Aorta (tissue), 5 donors: ENCODE measurements around the gene BRWD1. TPM values are rescaled to one million over a fixed set of nuclear protein-coding genes. Genes with fewer than 3 reads are reported as not detected.

ENCODE experiments used
- ATAC-seq: fragments of 200-7000 bp; cut with Tn5 transposase; one replicate; pipeline ENCODE4 v1.9.1; 2022; ENCODE audit warnings: moderate library complexity; ENCODE audit not compliant: low FRiP score
- DNase-seq, 2 donors: peaks; one replicate each; pipeline ENCODE4 v3.0.0-alpha.2; 2020
- H3K27ac ChIP-seq, 2 donors: one replicate each; pipeline ENCODE4 v1.5.1; 2013; ENCODE audit warnings: low read length in 2 of 2, mild to moderate bottlenecking in 2 of 2, moderate library complexity in 2 of 2, control low read depth in 1 of 2, inconsistent platforms in 1 of 2, low read depth in 1 of 2
- H3K27me3 ChIP-seq, 2 donors: one replicate each; pipeline ENCODE4 v1.6.1; 2013; ENCODE audit warnings: control low read depth in 1 of 2, low read length in 1 of 2, mild to moderate bottlenecking in 1 of 2, moderate library complexity in 1 of 2; ENCODE audit not compliant: insufficient read depth in 2 of 2, control insufficient read depth in 1 of 2
- H3K36me3 ChIP-seq, 2 donors: one replicate each; pipeline ENCODE4 v1.6.1; 2013; ENCODE audit warnings: control low read depth in 1 of 2, low read length in 1 of 2, mild to moderate bottlenecking in 1 of 2; ENCODE audit not compliant: insufficient read depth in 2 of 2, control insufficient read depth in 1 of 2
- H3K4me1 ChIP-seq, 2 donors: one replicate each; pipeline ENCODE4 v1.6.1; 2013; ENCODE audit warnings: low read length in 2 of 2, control low read depth in 1 of 2, mild to moderate bottlenecking in 1 of 2, moderate library complexity in 1 of 2; ENCODE audit not compliant: insufficient read depth in 2 of 2, control insufficient read depth in 1 of 2
- H3K4me3 ChIP-seq, 2 donors: one replicate each; pipeline ENCODE4 v1.5.1; 2013; ENCODE audit warnings: low read length in 2 of 2, control low read depth in 1 of 2, mild to moderate bottlenecking in 1 of 2
- H3K9me3 ChIP-seq: one replicate; pipeline ENCODE4 v1.6.1; 2013; ENCODE audit warnings: mild to moderate bottlenecking, low read length; ENCODE audit not compliant: control insufficient read depth
- WGBS, 2 donors: extraction: QIAGEN DNeasy Blood & Tissue Kit; methylation state at CpG; one replicate each; pipeline ENCODE4 v1.1.7; 2013; 5-methylcytosine and 5-hydroxymethylcytosine counted together
- intact Hi-C, 2 donors: fragments of 100-400 bp; cut with DNase I; formaldehyde crosslinking; loops; one replicate each; pipeline versions ENCODE4 v1.14.2 to v1.15.0; 2022
- polyA plus RNA-seq, 2 donors: library from polyadenylated mRNA; stranded (reverse); fragments of 200-250 nt; gene quantifications; one replicate each; pipeline ENCODE4 v1.2.3, GENCODE V29; 2013
- total RNA-seq, 2 donors: library from RNA; stranded (reverse); fragmentation: NEBNext Ultra II Directional; extraction: Animal tissue kit (Norgen Biotek cat#: 25700); gene quantifications; one replicate each; pipeline ENCODE4 v1.2.1, GENCODE V29; 2021
- donor health status: healthy with polysubstance abuse.
- donor health status: Bipolar disorder and iron deficiency.
- donor health status: DM: no; HTN: no; CAD: no.
- donor health status: DM: no; HTN: no; CAD: no.
- donor health status: DM: yes; HTN: yes; CAD: no.

The BRWD1 gene
- total and polyA plus RNA-seq, 4 donors: 10.0 to 68.5 (median 28.4) TPM

DNA sequence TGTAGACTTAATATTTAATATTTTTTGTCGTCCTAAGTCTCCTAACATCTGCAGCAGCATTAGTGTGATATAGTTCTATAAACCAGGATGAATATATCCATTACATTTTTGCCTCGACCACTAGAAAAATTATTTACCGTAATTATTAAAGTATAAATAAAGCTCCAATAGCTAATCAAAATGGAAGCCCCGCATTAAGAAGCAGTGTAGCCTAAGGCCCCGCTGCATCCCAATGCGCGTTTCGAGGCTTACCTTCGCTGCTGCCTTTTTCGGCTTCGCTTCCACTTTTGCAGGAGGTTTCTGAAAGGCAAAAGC, 34.6 kb upstream of the BRWD1 start:
- Histone ChIP-seq H3K4me1 (peaks cover 0 to 4% of the 10 kb centered on the region in 2 donors), H3K27me3 (no peaks in the 10 kb centered on the region), H3K27ac (peak overlapping the region in 1 of 2 donors; percentile 80), H3K9me3 (no peaks in the 10 kb centered on the region), H3K4me3 (peak overlapping the region; percentile 92 to 99), H3K36me3 (peaks cover 2 to 3% of the 10 kb centered on the region in 2 donors)
- WGBS, 2 donors: 1 to 2% methylated on average over 11 of the region's 11 CpGs
- intact Hi-C loops: loop anchor here (2.0 kb wide), 3 partner anchors 33 to 35 kb away; partner anchors contain the start of gene BRWD1 (in 1 of the 2)
- peak; percentile 3 for ATAC-seq
- no peak for DNase-seq

DNA sequence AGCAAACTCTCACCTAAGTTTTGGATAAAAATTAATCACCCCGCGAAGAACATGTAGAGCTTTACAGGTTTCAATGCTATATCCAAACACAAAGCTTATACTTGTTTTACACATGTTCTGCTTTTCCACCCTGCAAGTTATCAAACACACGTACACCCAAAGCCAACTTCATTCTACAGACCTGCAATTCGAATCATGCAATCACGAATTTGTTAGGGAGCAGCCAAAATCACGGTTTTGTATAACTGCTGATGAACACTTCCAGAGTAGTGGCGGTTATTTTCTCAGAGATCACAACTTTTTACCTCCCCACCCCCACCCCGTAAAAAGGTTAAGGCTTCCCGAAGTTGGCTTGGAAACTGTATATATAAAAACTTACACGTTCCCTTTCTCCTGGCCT, 34.1 kb upstream of the BRWD1 start:
- 13 to 14% methylated on average over 10 of the region's 10 CpGs for WGBS, 2 donors
- H3K27ac ChIP-seq: no peak overlapping the region

DNA sequence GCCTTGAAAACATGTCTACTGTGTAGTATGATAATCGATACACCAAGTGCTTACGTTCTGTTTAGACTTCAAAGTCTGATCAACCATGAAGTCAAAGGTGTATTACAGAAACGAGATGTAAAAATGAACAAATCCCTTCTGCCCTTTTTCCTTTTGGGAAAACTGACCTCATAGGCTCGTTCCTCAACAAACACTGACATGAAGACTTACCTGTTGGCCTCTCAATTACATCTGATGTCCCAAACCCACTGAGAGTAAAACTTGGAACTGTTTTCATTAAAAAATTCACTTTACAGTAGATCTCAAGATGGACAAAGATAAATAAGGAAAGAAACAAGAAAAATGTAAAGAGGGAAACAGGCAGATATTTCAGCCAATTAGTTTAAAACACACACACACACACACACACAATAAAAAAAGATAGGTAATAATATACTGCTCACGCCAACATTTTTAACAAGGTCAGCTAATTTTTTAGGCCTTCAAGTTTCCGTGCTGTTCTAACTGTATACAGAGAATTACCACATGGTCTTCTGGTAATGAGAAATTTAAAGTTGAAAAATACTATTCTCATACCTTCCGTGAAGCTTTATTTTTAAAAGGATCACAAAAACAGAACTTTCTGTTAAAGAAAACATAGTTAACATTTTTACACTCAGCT, 33.4 kb upstream of the BRWD1 start:
- Histone ChIP-seq H3K36me3 (peaks cover 2 to 5% of the 10 kb centered on the region in 2 donors), H3K4me3 (peak overlapping the region in 1 of 2 donors; percentile 12), H3K27ac (no peak overlapping the region), H3K9me3 (no peaks in the 10 kb centered on the region), H3K4me1 (peaks cover 0 to 4% of the 10 kb centered on the region in 2 donors), H3K27me3 (no peaks in the 10 kb centered on the region)
- whole genome bisulfite sequencing, 2 donors: 49 to 52% methylated on average over 7 of the region's 7 CpGs
- DNase-seq (no peak), ATAC-seq (no peak)
- intact Hi-C loops: no loop called here

More for the DNA sequence above, 34.1 kb upstream of the BRWD1 start:
- peaks cover 2 to 3% of the 10 kb centered on the region in 2 donors for H3K36me3 ChIP-seq
- DNase-seq: no peak
- ATAC-seq: no peak
- peak overlapping the region; percentile 92 to 99 for H3K4me3 ChIP-seq
- no peaks in the 10 kb centered on the region for H3K9me3 ChIP-seq
- H3K4me1 ChIP-seq: peaks cover 0 to 4% of the 10 kb centered on the region in 2 donors
- intact Hi-C loops: no loop called here
- no peaks in the 10 kb centered on the region for H3K27me3 ChIP-seq

DNA sequence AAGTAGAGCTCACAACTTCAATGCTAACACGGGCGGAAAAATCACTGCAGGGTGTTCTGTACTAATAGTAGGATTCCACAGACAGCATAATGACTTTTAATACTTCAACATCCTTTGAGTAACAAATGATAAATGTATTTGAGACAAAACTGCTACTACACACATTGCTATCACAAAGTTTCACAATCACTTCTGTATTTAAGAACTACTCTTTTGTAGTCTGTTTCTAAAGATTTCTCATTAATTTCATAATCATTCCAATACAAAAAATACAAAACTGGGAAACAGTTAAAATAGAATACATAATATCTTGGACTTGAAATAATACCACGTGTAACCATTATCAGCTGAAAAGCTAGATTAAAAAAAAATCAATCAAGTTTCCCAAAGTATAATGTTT, 32.8 kb upstream of the BRWD1 start:
- intact Hi-C loops: no loop called here
- Histone ChIP-seq H3K36me3 (peaks cover 2 to 9% of the 10 kb centered on the region in 2 donors), H3K9me3 (no peaks in the 10 kb centered on the region), H3K4me3 (no peak overlapping the region), H3K4me1 (peaks cover 0 to 4% of the 10 kb centered on the region in 2 donors), H3K27me3 (no peaks in the 10 kb centered on the region), H3K27ac (no peak overlapping the region)
- 39 to 41% methylated on average over 3 of the region's 3 CpGs for WGBS, 2 donors
- DNase-seq (no peak), ATAC-seq (no peak)

DNA sequence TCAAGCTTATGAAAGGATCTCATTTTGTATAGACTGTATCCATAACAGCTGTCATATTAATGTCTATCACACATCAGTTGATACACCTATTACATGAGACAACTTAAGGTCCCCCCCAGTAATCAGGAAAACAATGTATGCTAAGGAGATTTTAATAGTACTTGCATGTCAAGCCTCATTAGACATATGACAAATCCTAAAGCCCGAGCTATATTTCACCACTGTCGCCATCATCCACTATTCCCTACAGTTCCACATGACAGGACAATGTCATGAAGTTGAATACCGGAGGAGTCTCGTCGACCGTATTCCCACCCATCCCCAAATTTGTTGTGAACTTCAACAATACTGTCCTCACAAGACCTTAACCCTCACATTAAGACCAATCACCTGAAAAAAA, 32.0 kb upstream of the BRWD1 start:
- no peaks in the 10 kb centered on the region for H3K9me3 ChIP-seq
- no peak for ATAC-seq
- no peak for DNase-seq
- H3K27ac ChIP-seq: no peak overlapping the region
- intact Hi-C loops: no loop called here
- H3K4me3 ChIP-seq: no peak overlapping the region
- WGBS, 2 donors: 79 to 83% methylated on average over 6 of the region's 6 CpGs
- H3K36me3 ChIP-seq: peaks cover 2 to 9% of the 10 kb centered on the region in 2 donors
- no peaks in the 10 kb centered on the region for H3K27me3 ChIP-seq
- H3K4me1 ChIP-seq: peaks cover 0 to 4% of the 10 kb centered on the region in 2 donors

DNA sequence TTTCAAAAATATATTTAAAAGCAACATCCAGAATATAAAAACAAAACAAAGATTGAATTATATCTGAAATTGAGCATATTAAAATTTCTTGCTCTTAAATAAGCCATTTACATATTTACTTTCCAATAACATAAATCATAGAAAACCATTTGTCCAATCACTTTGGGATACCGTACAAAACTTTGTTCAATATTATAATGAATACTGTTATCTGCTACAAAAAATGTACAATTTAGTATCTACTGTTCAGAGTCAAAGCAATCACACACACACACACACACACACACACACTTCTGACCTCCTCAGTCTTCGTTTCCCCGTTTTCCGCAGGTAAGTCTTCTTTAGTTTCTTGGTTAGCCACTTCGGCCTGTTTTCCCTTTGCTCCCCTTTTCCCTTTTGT, 31.4 kb upstream of the BRWD1 start:
- ATAC-seq (no peak), DNase-seq (no peak)
- Histone ChIP-seq H3K36me3 (peaks cover 2 to 9% of the 10 kb centered on the region in 2 donors), H3K4me1 (peaks cover 0 to 4% of the 10 kb centered on the region in 2 donors), H3K9me3 (no peaks in the 10 kb centered on the region), H3K27me3 (no peaks in the 10 kb centered on the region), H3K4me3 (no peak overlapping the region), H3K27ac (no peak overlapping the region)
- intact Hi-C loops: no loop called here
- WGBS, 2 donors: 86 to 91% methylated on average over 5 of the region's 5 CpGs

DNA sequence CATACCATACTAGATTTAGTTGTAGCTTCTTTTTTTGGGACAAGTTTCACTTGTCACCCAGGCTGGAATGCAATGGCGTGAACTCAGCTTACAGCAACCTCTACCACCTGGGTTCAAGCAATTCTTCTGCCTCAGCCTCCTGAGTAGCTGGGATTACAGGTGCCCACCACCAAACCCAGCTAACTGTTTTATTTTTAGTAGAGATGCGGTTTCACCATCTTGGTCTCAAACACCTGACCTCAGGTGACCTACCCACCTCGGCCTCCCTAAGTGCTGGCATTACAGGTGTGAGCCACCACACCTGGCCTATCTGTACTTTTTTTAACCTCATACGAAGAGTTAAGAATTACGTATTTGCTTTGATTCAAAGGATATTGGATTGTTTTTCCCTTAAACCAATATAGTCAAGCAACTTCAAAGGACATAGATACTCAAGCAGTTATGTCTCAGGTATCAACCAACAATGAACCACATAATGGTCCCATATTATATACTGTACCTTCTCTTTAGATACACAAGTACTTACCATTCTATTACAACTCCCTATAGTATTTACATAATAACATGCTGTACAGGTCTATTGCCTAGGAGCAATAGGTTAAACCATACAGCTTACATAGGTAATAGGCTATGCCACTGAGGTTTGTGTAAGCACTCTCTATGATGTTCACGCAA, 28.0 kb upstream of the BRWD1 start:
- H3K9me3 ChIP-seq: no peaks in the 10 kb centered on the region
- intact Hi-C loops: no loop called here
- H3K4me1 ChIP-seq: no peaks in the 10 kb centered on the region
- DNase-seq (no peak), ATAC-seq (no peak)
- no peak overlapping the region for H3K27ac ChIP-seq
- H3K36me3 ChIP-seq: peaks cover 2 to 9% of the 10 kb centered on the region in 2 donors
- no peaks in the 10 kb centered on the region for H3K27me3 ChIP-seq
- no peak overlapping the region for H3K4me3 ChIP-seq
- WGBS, 2 donors: 91 to 95% methylated on average over 6 of the region's 6 CpGs

DNA sequence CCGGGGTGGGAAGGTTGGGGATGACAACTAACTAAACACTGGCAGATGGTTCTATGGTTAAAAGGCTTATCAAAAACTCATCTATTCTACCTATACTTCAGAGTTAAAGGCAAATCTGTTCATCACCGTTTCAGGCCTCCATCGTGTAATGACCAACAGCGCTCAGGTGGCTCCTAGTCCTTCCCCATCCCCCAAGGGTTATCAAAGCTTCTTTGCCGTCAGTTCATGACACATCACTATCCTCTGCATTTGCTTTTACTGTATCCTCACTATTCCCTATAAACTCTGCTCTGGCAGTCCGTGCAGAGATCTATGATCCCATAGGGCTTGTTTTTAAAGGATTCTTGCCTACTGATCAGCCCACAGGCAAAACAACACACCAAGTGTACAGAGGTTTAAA, 27.3 kb upstream of the BRWD1 start:
- intact Hi-C loops: no loop called here
- no peaks in the 10 kb centered on the region for H3K27me3 ChIP-seq
- no peak overlapping the region for H3K4me3 ChIP-seq
- no peak for ATAC-seq
- H3K4me1 ChIP-seq: no peaks in the 10 kb centered on the region
- H3K9me3 ChIP-seq: no peaks in the 10 kb centered on the region
- WGBS, 2 donors: 90 to 95% methylated on average over 6 of the region's 6 CpGs
- H3K27ac ChIP-seq: no peak overlapping the region
- H3K36me3 ChIP-seq: peaks cover 2 to 9% of the 10 kb centered on the region in 2 donors
- no peak for DNase-seq

DNA sequence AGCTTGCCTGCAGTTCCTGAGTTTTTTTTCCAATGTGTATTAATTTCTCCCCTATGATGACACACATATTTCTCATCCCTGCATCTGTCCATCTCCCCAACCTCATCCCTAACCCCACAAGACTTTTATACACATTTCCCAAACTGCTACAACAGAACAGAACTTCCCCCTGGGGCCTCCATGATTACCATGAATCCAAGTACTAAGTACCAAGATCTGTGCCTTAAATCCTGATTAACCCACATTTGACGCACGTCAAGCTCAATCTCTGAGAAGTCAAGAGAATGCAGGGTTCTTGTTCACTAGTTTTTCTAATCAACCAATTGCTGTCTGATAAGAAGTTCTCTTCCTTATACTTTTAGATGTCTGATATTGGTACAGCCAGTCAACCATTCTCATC, 25.8 kb upstream of the BRWD1 start:
- WGBS, 2 donors: 87 to 88% methylated on average over 2 of the region's 2 CpGs
- intact Hi-C loops: no loop called here
- no peak overlapping the region for H3K27ac ChIP-seq

More for the DNA sequence above, 25.8 kb upstream of the BRWD1 start:
- ATAC-seq (no peak), DNase-seq (no peak)
- H3K9me3 ChIP-seq: no peaks in the 10 kb centered on the region
- H3K27me3 ChIP-seq: no peaks in the 10 kb centered on the region
- no peak overlapping the region for H3K4me3 ChIP-seq
- H3K36me3 ChIP-seq: peaks cover 2 to 9% of the 10 kb centered on the region in 2 donors
- H3K4me1 ChIP-seq: no peaks in the 10 kb centered on the region
